HG03097 (cell line): ENCODE results near the gene NFATC2.
"Not testable (repeated sequence)": the region's sequence is repeated elsewhere in the genome, so short reads cannot be mapped to it uniquely, and the experiment has no call there.

Experiments
- ATAC-seq: cut with Tn5 transposase; IDR thresholded peaks from one replicate; pipeline ENCODE4 v1.9.1; 2021; ENCODE audit not compliant: unreplicated experiment, low FRiP score

Gene NFATC2

GRCh38 chr20:51569815-51570738 is 27.6 kb upstream of the NFATC2 start:
- no peak for ATAC-seq

- ATAC-seq = not testable (repeated sequence)
Measured at GRCh38 chr20:51568533-51568932, 26.0 kb upstream of the NFATC2 start.

- no peak for ATAC-seq
Measured at GRCh38 chr20:51567622-51568021, 25.1 kb upstream of the NFATC2 start.

- ATAC-seq = no peak
Measured at GRCh38 chr20:51566594-51566993, 24.1 kb upstream of the NFATC2 start.

GRCh38 chr20:51565298-51566144 is 23.0 kb upstream of the NFATC2 start:
- no peak for ATAC-seq

- no peak for ATAC-seq
Measured at GRCh38 chr20:51563486-51564332, 21.2 kb upstream of the NFATC2 start.

GRCh38 chr20:51563174-51563485 is 20.6 kb upstream of the NFATC2 start:
- no peak for ATAC-seq

- ATAC-seq = no peak
Measured at GRCh38 chr20:51562332-51563173, 20.0 kb upstream of the NFATC2 start.

- ATAC-seq = no peak
Measured at GRCh38 chr20:51562027-51562331, 19.5 kb upstream of the NFATC2 start.

- ATAC-seq = no peak
Measured at GRCh38 chr20:51560550-51561307, 18.2 kb upstream of the NFATC2 start.

GRCh38 chr20:51560042-51560441 is 17.5 kb upstream of the NFATC2 start:
- no peak for ATAC-seq

GRCh38 chr20:51554538-51555165 is 12.1 kb upstream of the NFATC2 start:
- ATAC-seq = no peak

GRCh38 chr20:51553897-51554486 is 11.5 kb upstream of the NFATC2 start:
- ATAC-seq = no peak

- no peak for ATAC-seq
Measured at GRCh38 chr20:51551186-51551585, 8.7 kb upstream of the NFATC2 start.

GRCh38 chr20:51549474-51549873 is 7.0 kb upstream of the NFATC2 start:
- no peak for ATAC-seq

GRCh38 chr20:51547951-51548350 is 5.4 kb upstream of the NFATC2 start:
- no peak for ATAC-seq

- no peak for ATAC-seq
Measured at GRCh38 chr20:51545515-51545914, 3.0 kb upstream of the NFATC2 start.

GRCh38 chr20:51543422-51543788 is 886 bp upstream of the NFATC2 start:
- ATAC-seq = no peak
